Measurements from ENCODE around the gene OAF.
"Not testable (repeated sequence)": the region's sequence is repeated elsewhere in the genome, so short reads cannot be mapped to it uniquely, and the experiment has no call there.

The OAF gene

DNA sequence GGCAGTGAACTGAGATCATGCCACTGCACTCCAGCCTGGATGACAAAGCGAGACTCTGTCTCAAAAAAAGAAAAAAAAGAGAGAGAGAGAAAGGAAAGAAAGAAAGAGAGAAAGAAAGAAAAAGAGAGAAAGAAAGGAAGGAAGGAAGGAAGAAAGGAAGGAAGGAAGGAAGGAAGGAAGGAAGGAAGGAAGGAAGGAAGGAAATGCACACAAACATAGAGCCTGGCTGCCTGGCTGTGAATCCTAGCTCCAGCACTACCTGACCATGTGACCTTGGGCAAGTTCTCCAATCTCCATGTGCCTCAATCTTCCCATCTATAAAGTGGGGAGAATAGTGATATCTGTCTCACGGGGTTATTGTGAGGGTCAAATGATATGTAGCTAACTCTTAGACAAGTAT, 63.1 kb downstream of the OAF start:
- DNase-seq = not testable (repeated sequence)

DNA sequence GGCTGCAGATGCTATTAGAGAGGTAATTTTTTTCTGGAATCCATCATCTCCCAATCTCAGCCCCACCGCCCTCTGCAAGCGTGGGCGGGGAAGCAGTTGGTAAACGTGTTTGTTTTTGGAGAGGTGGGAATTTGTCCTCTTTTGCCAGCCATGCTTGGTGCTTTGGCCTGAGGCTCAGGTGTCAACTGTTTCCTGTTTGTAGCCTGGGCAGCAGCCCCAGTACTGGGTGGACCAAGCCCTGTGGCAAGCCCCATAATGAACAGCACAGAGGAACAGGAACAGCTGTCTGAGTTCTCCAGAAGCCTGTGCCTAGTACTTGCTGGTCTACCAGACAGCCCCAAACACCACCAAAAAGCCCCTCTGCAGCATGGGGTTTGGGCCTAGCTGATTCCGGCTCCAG, 68.7 kb downstream of the OAF start:
- no peak for DNase-seq
